ENCODE measurements around the gene KHSRP. TPM values are rescaled to one million over a fixed set of nuclear protein-coding genes. Genes with fewer than 3 reads are reported as not detected.

The KHSRP gene, protein sequence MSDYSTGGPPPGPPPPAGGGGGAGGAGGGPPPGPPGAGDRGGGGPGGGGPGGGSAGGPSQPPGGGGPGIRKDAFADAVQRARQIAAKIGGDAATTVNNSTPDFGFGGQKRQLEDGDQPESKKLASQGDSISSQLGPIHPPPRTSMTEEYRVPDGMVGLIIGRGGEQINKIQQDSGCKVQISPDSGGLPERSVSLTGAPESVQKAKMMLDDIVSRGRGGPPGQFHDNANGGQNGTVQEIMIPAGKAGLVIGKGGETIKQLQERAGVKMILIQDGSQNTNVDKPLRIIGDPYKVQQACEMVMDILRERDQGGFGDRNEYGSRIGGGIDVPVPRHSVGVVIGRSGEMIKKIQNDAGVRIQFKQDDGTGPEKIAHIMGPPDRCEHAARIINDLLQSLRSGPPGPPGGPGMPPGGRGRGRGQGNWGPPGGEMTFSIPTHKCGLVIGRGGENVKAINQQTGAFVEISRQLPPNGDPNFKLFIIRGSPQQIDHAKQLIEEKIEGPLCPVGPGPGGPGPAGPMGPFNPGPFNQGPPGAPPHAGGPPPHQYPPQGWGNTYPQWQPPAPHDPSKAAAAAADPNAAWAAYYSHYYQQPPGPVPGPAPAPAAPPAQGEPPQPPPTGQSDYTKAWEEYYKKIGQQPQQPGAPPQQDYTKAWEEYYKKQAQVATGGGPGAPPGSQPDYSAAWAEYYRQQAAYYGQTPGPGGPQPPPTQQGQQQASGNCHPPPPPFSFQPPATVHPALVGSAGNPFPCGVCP
- 100 to 1,000 TPM; 210 to 433 TPM for total RNA-seq

- Histone ChIP-seq H3K9ac (ENCODE audit: low read depth in 2 of 2, low read length in 2 of 2) (peak within 1 kb of the TSS; percentile 84 to 85), H3K27ac (peak within 1 kb of the TSS; percentile 78), H3K9me3 (no peaks in the 10 kb centered on the region), H3K4me1 (peaks cover 7% of the 10 kb centered on the region), H3K27me3 (no peaks in the 10 kb centered on the region), H3K36me3 (peaks cover 8% of the 10 kb centered on the region), H3K4me3 (peak within 1 kb of the TSS; percentile 85)
- no peak for TF ChIP-seq CTCF (IDR thresholded peaks at IDR 0.05)
- intact Hi-C loops (cut with DNase I): no loop called here
- DNase-seq: no peak
Observed at GRCh38 chr19:6424195-6424938, at the start of gene KHSRP. KHSRP (minus strand) TSS chr19:6424811; CDS start chr19:6424701, 110 bp downstream.

- Histone ChIP-seq H3K9me3 (no peaks in the 10 kb centered on the region), H3K36me3 (no peaks in the 10 kb centered on the region), H3K4me1 (no peaks in the 10 kb centered on the region), H3K27me3 (no peaks in the 10 kb centered on the region), H3K27ac (no peak overlapping the region), H3K9ac (ENCODE audit: low read depth in 2 of 2, low read length in 2 of 2) (no peak overlapping the region), H3K4me3 (no peak overlapping the region)
- no peak for TF ChIP-seq CTCF (IDR thresholded peaks at IDR 0.05)
- DNase-seq: no peak
- intact Hi-C loops (cut with DNase I): no loop called here
Observed at GRCh38 chr19:6473647-6474046, 49.0 kb upstream of the KHSRP start.

DNA sequence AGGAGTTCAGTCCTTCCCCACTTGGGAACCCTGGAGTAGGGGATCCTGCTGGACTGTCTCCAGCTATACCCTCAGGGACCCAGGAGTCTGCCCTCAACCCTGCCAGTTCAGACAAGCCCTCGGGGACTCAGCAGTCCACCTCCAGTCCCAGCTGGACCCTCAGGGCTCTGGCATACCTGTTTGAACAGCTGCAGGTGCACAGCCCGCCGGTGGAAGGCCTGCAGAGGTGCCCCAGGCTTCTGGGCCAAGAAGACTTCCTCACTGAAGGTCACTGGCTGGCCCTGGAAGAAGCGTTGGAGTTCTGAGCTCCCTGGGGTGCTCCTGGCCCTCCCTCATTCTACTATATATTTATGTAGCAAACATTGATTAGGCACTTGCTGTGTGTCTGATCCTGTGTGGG, 48.1 kb upstream of the KHSRP start:
- Histone ChIP-seq H3K4me1 (no peaks in the 10 kb centered on the region), H3K9ac (ENCODE audit: low read depth in 2 of 2, low read length in 2 of 2) (no peak overlapping the region), H3K4me3 (no peak overlapping the region), H3K9me3 (no peaks in the 10 kb centered on the region), H3K36me3 (no peaks in the 10 kb centered on the region), H3K27ac (no peak overlapping the region), H3K27me3 (no peaks in the 10 kb centered on the region)
- TF ChIP-seq CTCF (IDR thresholded peaks at IDR 0.05): no peak
- intact Hi-C loops (cut with DNase I): no loop called here
- DNase-seq: no peak

- Histone ChIP-seq H3K4me1 (no peaks in the 10 kb centered on the region), H3K4me3 (no peak overlapping the region), H3K36me3 (no peaks in the 10 kb centered on the region), H3K27me3 (no peaks in the 10 kb centered on the region), H3K9ac (ENCODE audit: low read depth in 2 of 2, low read length in 2 of 2) (no peak overlapping the region), H3K27ac (no peak overlapping the region), H3K9me3 (no peaks in the 10 kb centered on the region)
- DNase-seq: no peak
- TF ChIP-seq CTCF (IDR thresholded peaks at IDR 0.05): no peak
- intact Hi-C loops (cut with DNase I): no loop called here
Observed at GRCh38 chr19:6471076-6471475, 46.5 kb upstream of the KHSRP start.

DNA sequence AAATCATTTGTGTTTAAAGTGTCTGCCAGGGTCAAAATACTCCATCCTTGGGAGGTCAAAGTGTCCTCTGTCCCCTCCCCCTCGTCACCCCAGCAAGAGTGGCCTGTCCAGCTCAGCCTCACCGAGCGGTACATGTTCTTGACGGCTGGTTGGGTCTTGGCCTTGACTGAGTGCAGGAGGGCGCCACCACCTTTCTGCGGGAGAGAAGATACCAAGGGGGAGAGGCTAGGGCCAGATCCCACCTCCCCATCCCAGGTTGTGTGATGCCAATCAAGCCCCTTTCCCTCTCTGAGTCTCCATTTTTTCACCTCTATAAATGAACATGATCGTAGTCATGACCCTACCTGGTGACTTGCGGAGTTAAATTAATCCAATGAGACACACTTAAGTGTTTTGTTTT, 45.6 kb upstream of the KHSRP start:
- no peak overlapping the region for H3K4me3 ChIP-seq
- no peak for TF ChIP-seq CTCF (IDR thresholded peaks at IDR 0.05)
- no peaks in the 10 kb centered on the region for H3K36me3 ChIP-seq
- no peak overlapping the region for H3K9ac ChIP-seq (ENCODE audit: low read depth in 2 of 2, low read length in 2 of 2)
- no peaks in the 10 kb centered on the region for H3K27me3 ChIP-seq
- intact Hi-C loops (cut with DNase I): no loop called here
- H3K4me1 ChIP-seq: no peaks in the 10 kb centered on the region
- no peak for DNase-seq
- H3K27ac ChIP-seq: no peak overlapping the region
- no peaks in the 10 kb centered on the region for H3K9me3 ChIP-seq
